ENCODE measurements around the gene GAPDHS.

Gene GAPDHS

GRCh38 chr19:35556846-35557538 lies 23.7 kb downstream of the GAPDHS start:
- no peak for TF ChIP-seq CTCF (IDR thresholded peaks at IDR 0.05; ENCODE audit: low read depth, low read length, missing control alignments)
- H3K4me3 ChIP-seq (replicated peaks; ENCODE audit: low read depth, low read length), result no peak overlapping the region
- no peak for DNase-seq (ENCODE audit: extremely low read depth, low read depth)

GRCh38 chr19:35557539-35558399 lies 24.5 kb downstream of the GAPDHS start:
- TF ChIP-seq CTCF (IDR thresholded peaks at IDR 0.05; ENCODE audit: low read depth, low read length, missing control alignments), result no peak
- peak overlapping the region; percentile 22; the same call in 1 of the 2 replicates for H3K4me3 ChIP-seq (replicated peaks; ENCODE audit: low read depth, low read length)
- DNase-seq (ENCODE audit: extremely low read depth, low read depth), result no peak

GRCh38 chr19:35558400-35559280 lies 25.4 kb downstream of the GAPDHS start:
- TF ChIP-seq CTCF (IDR thresholded peaks at IDR 0.05; ENCODE audit: low read depth, low read length, missing control alignments), result no peak
- H3K4me3 ChIP-seq (replicated peaks; ENCODE audit: low read depth, low read length), result no peak overlapping the region
- no peak for DNase-seq (ENCODE audit: extremely low read depth, low read depth)

- no peak for DNase-seq (ENCODE audit: extremely low read depth, low read depth)
- TF ChIP-seq CTCF (IDR thresholded peaks at IDR 0.05; ENCODE audit: low read depth, low read length, missing control alignments), result no peak
- no peak overlapping the region for H3K4me3 ChIP-seq (replicated peaks; ENCODE audit: low read depth, low read length)
Observed at GRCh38 chr19:35559281-35559659, 26.0 kb downstream of the GAPDHS start.

GRCh38 chr19:35559781-35560180 lies 26.5 kb downstream of the GAPDHS start:
- TF ChIP-seq CTCF (IDR thresholded peaks at IDR 0.05; ENCODE audit: low read depth, low read length, missing control alignments), result no peak
- no peak for DNase-seq (ENCODE audit: extremely low read depth, low read depth)
- no peak overlapping the region for H3K4me3 ChIP-seq (replicated peaks; ENCODE audit: low read depth, low read length)

GRCh38 chr19:35560271-35560670 lies 27.0 kb downstream of the GAPDHS start:
- DNase-seq (ENCODE audit: extremely low read depth, low read depth), result no peak
- no peak for TF ChIP-seq CTCF (IDR thresholded peaks at IDR 0.05; ENCODE audit: low read depth, low read length, missing control alignments)
- H3K4me3 ChIP-seq (replicated peaks; ENCODE audit: low read depth, low read length), result no peak overlapping the region
